Measurements from ENCODE around the gene KIF1B. TPM values are rescaled to one million over a fixed set of nuclear protein-coding genes. Genes with fewer than 3 reads are reported as not detected.

Gene KIF1B
- total RNA-seq, 1 experiment from 2014 or later = 69.5 TPM

- H3K4me1 ChIP-seq (ENCODE audit: insufficient read depth, low read length, poor library complexity, severe bottlenecking) = peaks cover 15% of the 10 kb centered on the region
- intact Hi-C loops (cut with micrococcal nuclease; ENCODE audit: unreplicated experiment) = loop anchor here (1.0 kb wide), 1 partner anchor 10 kb away; no protein-coding TSS in a partner anchor
- BruUV-seq (replicated peaks) = TSS peak; percentile 30
- H3K27ac ChIP-seq (ENCODE audit: low read depth, low read length, poor library complexity, severe bottlenecking) = peak overlapping the region; percentile 92
- no peak for TF ChIP-seq CTCF (conservative IDR thresholded peaks at IDR 0.05; ENCODE audit: low read depth, low read length)
- TF ChIP-seq EZH2 (IDR thresholded peaks at IDR 0.05; ENCODE audit: borderline replicate concordance, low read depth, low read length, poor library complexity, severe bottlenecking) = no peak
- POLR2A ChIA-PET (ENCODE audit: low non-redundant PET) = interaction anchor here (1.1 kb wide), 1 partner anchor 10 kb away, joined by 6 read pairs; the partner anchor contains the start of gene PGD
- DNase-seq (ENCODE audit: low spot score) = no peak
- no peaks in the 10 kb centered on the region for H3K36me3 ChIP-seq (ENCODE audit: insufficient read depth, low read length, poor library complexity, severe bottlenecking)
- no peaks in the 10 kb centered on the region for H3K9me3 ChIP-seq (ENCODE audit: low read depth, low read length, poor library complexity, severe bottlenecking)
- CTCF ChIA-PET = interaction anchor here (0.5 to 1.6 kb wide), 2 partner anchors 41 to 473 kb away, joined by 7 to 9 read pairs; partner anchors contain the start of gene CENPS
- H3K4me3 ChIP-seq (ENCODE audit: low read depth, low read length, poor library complexity, severe bottlenecking) = no peak overlapping the region
- H3K27me3 ChIP-seq (replicated peaks; ENCODE audit: insufficient read depth, low read depth, low read length, poor library complexity) = no peaks in the 10 kb centered on the region
These were observed 178.0 kb downstream of the KIF1B start for GRCh38 chr1:10388387-10388715.

- no TSS peak for BruUV-seq (replicated peaks)
- ChIA-PET POLR2A (ENCODE audit: low non-redundant PET) (no interaction called here), CTCF (no interaction called here)
- H3K4me3 ChIP-seq (ENCODE audit: low read depth, low read length, poor library complexity, severe bottlenecking) = no peak overlapping the region
- intact Hi-C loops (cut with micrococcal nuclease; ENCODE audit: unreplicated experiment) = no loop called here
- H3K36me3 ChIP-seq (ENCODE audit: insufficient read depth, low read length, poor library complexity, severe bottlenecking) = no peaks in the 10 kb centered on the region
- DNase-seq (ENCODE audit: low spot score) = no peak
- no peak for TF ChIP-seq CTCF (conservative IDR thresholded peaks at IDR 0.05; ENCODE audit: low read depth, low read length)
- no peak for TF ChIP-seq EZH2 (IDR thresholded peaks at IDR 0.05; ENCODE audit: borderline replicate concordance, low read depth, low read length, poor library complexity, severe bottlenecking)
- no peaks in the 10 kb centered on the region for H3K27me3 ChIP-seq (replicated peaks; ENCODE audit: insufficient read depth, low read depth, low read length, poor library complexity)
- peak overlapping the region; percentile 92 for H3K27ac ChIP-seq (ENCODE audit: low read depth, low read length, poor library complexity, severe bottlenecking)
- H3K4me1 ChIP-seq (ENCODE audit: insufficient read depth, low read length, poor library complexity, severe bottlenecking) = peaks cover 15% of the 10 kb centered on the region
- no peaks in the 10 kb centered on the region for H3K9me3 ChIP-seq (ENCODE audit: low read depth, low read length, poor library complexity, severe bottlenecking)
These were observed 179.1 kb downstream of the KIF1B start for GRCh38 chr1:10389271-10389973.

GRCh38 chr1:10396870-10397269 is 186.5 kb downstream of the KIF1B start:
- no peaks in the 10 kb centered on the region for H3K27me3 ChIP-seq (replicated peaks; ENCODE audit: insufficient read depth, low read depth, low read length, poor library complexity)
- peaks cover 16% of the 10 kb centered on the region for H3K36me3 ChIP-seq (ENCODE audit: insufficient read depth, low read length, poor library complexity, severe bottlenecking)
- POLR2A ChIA-PET (ENCODE audit: low non-redundant PET) = no interaction called here
- H3K4me3 ChIP-seq (ENCODE audit: low read depth, low read length, poor library complexity, severe bottlenecking) = no peak overlapping the region
- H3K4me1 ChIP-seq (ENCODE audit: insufficient read depth, low read length, poor library complexity, severe bottlenecking) = peaks cover 6% of the 10 kb centered on the region
- intact Hi-C loops (cut with micrococcal nuclease; ENCODE audit: unreplicated experiment) = no loop called here
- H3K27ac ChIP-seq (ENCODE audit: low read depth, low read length, poor library complexity, severe bottlenecking) = no peak overlapping the region
- TF ChIP-seq EZH2 (IDR thresholded peaks at IDR 0.05; ENCODE audit: borderline replicate concordance, low read depth, low read length, poor library complexity, severe bottlenecking) (no peak), CTCF (conservative IDR thresholded peaks at IDR 0.05; ENCODE audit: low read depth, low read length) (no peak)
- CTCF ChIA-PET = no interaction called here
- H3K9me3 ChIP-seq (ENCODE audit: low read depth, low read length, poor library complexity, severe bottlenecking) = no peaks in the 10 kb centered on the region
- no peak for DNase-seq (ENCODE audit: low spot score)
- BruUV-seq (replicated peaks) = no TSS peak
